HepG2 (cell line): Measurements from ENCODE around the gene APRT. TPM values are rescaled to one million over a fixed set of nuclear protein-coding genes. Genes with fewer than 3 reads are reported as not detected.
A peak's percentile ranks its signal among the peaks of the same experiment; 100 is the strongest.

Experiments used
- ARNTL ChIP-seq: sonication (generic); formaldehyde crosslinking; IDR thresholded peaks from 2 replicates; pipeline ENCODE4 v1.4.0; 2020; ENCODE audit warnings: mild to moderate bottlenecking, missing genetic modification reagents
- CREBL2 ChIP-seq: sonication (generic); formaldehyde crosslinking; IDR thresholded peaks from 2 replicates; pipeline ENCODE4 v1.8.1; 2023; ENCODE audit warnings: missing genetic modification reagents, mild to moderate bottlenecking, borderline replicate concordance
- FOSL2 ChIP-seq: sonication (generic); formaldehyde crosslinking; IDR thresholded peaks from 2 replicates; pipeline ENCODE4 v1.4.0; 2020; ENCODE audit warnings: missing genetic modification reagents
- GATA4 ChIP-seq: sonication (generic); IDR thresholded peaks from 2 replicates; pipeline ENCODE4 v1.6.1; 2016; ENCODE audit warnings: antibody characterized with exemption, low read depth, borderline replicate concordance
- GPN1 ChIP-seq: sonication (generic); formaldehyde crosslinking; IDR thresholded peaks from 2 replicates; pipeline ENCODE4 v1.5.1; 2020; ENCODE audit warnings: missing genetic modification reagents, borderline replicate concordance
- HDAC2 ChIP-seq: sonication (generic); formaldehyde crosslinking; IDR thresholded peaks from 2 replicates; pipeline ENCODE4 v1.4.0; 2020; ENCODE audit warnings: missing genetic modification reagents
- MLX ChIP-seq: IDR thresholded peaks from 2 replicates; pipeline ENCODE4 v1.6.1; 2016
- MYPOP ChIP-seq: sonication (generic); formaldehyde crosslinking; IDR thresholded peaks from 2 replicates; pipeline ENCODE4 v1.8.1; 2023; ENCODE audit warnings: mild to moderate bottlenecking, moderate library complexity, missing genetic modification reagents
- PHF21A ChIP-seq: sonication (generic); formaldehyde crosslinking; IDR thresholded peaks from 2 replicates; pipeline ENCODE4 v1.5.0; 2020; ENCODE audit warnings: mild to moderate bottlenecking, missing genetic modification reagents
- PLSCR1 ChIP-seq: sonication (generic); formaldehyde crosslinking; IDR thresholded peaks from 2 replicates; pipeline ENCODE4 v1.5.0; 2020; ENCODE audit warnings: missing genetic modification reagents, mild to moderate bottlenecking, borderline replicate concordance
- SNAPC2 ChIP-seq: sonication (generic); formaldehyde crosslinking; IDR thresholded peaks from 2 replicates; pipeline ENCODE4 v1.8.1; 2022; ENCODE audit warnings: mild to moderate bottlenecking, missing genetic modification reagents
- TRIM22 ChIP-seq: fragments of 450-650 bp; IDR thresholded peaks from 2 replicates; pipeline ENCODE4 v1.6.1; 2017
- ZBTB38 ChIP-seq: sonication (generic); formaldehyde crosslinking; IDR thresholded peaks from 2 replicates; pipeline ENCODE4 v1.5.1; 2020; ENCODE audit warnings: mild to moderate bottlenecking, missing genetic modification reagents
- ZBTB43 ChIP-seq: sonication (generic); formaldehyde crosslinking; conservative IDR thresholded peaks from 2 replicates; pipeline ENCODE4 v1.4.0; 2020; ENCODE audit warnings: missing genetic modification reagents
- ZNF235 ChIP-seq: sonication (generic); formaldehyde crosslinking; IDR thresholded peaks from 2 replicates; pipeline ENCODE4 v1.8.1; 2023; ENCODE audit warnings: mild to moderate bottlenecking, missing genetic modification reagents, borderline replicate concordance
- ZNF33B ChIP-seq: sonication (generic); formaldehyde crosslinking; IDR thresholded peaks from 2 replicates; pipeline ENCODE4 v1.5.1; 2020; ENCODE audit warnings: mild to moderate bottlenecking, missing genetic modification reagents
- ZNF512 ChIP-seq: sonication (generic); formaldehyde crosslinking; IDR thresholded peaks from 2 replicates; pipeline ENCODE4 v1.4.0; 2020; ENCODE audit warnings: mild to moderate bottlenecking, missing genetic modification reagents
- ZNF740 ChIP-seq: sonication (generic); formaldehyde crosslinking; IDR thresholded peaks from 2 replicates; pipeline ENCODE4 v1.4.0; 2020; ENCODE audit warnings: missing genetic modification reagents
- ZNF839 ChIP-seq: sonication (generic); formaldehyde crosslinking; IDR thresholded peaks from 2 replicates; pipeline ENCODE4 v1.4.0; 2020; ENCODE audit warnings: missing genetic modification reagents, mild to moderate bottlenecking, borderline replicate concordance
- polyA plus RNA-seq, 8 experiments: library from polyadenylated mRNA; depleted of rRNA in 3 of 8; stranded (reverse) in 7 of 8; unstranded in 1 of 8; fragments of >200 nt; fragmentation: Illumina TruSeq in 4 of 8; extraction: Trizol in 4 of 8; gene quantifications; 2 replicates each; pipeline versions ENCODE4 v1.2.1 to v1.2.3, GENCODE V29; 2011 to 2016; ENCODE audit warnings: low read depth in 4 of 8, missing spikeins in 1 of 8, mixed read lengths in 1 of 8; ENCODE audit not compliant: insufficient read depth in 1 of 8
- total RNA-seq, 5 experiments: library from RNA; depleted of rRNA; stranded (reverse); fragments of >200 nt; fragmentation: Illumina TruSeq; extraction: Trizol; gene quantifications; 2 replicates each; pipeline ENCODE4 v1.2.3, GENCODE V29; 2016; ENCODE audit warnings: low read depth in 1 of 5

APRT gene
- total and polyA plus RNA-seq, 2 of the 13 experiments (the other 11 are each of a cell fraction or from before 2014, with no cell fraction given) = 155 to 242 TPM

- peak; percentile 79; the same call in 1 of the 2 replicates for TF ChIP-seq ZNF235
- TF ChIP-seq ARNTL = peak; percentile 99
- TF ChIP-seq ZNF512 = no peak
- TF ChIP-seq HDAC2 (CRISPR knock-in tag) = peak; percentile 56; the same call in 1 of the 2 replicates
- TF ChIP-seq ZNF839 = peak; percentile 78; the same call in 1 of the 2 replicates
- no peak; the same call in 1 of the 2 replicates for TF ChIP-seq PHF21A (CRISPR knock-in tag)
- TF ChIP-seq MLX = peak; percentile 74; the same call in 1 of the 2 replicates
- TF ChIP-seq ZNF33B (CRISPR knock-in tag) = peak; percentile 64
- TF ChIP-seq TRIM22 = no peak
- TF ChIP-seq ZBTB38 (CRISPR knock-in tag) = peak; percentile 83
- TF ChIP-seq SNAPC2 (CRISPR knock-in tag) = no peak
- peak; percentile 65; the same call in 1 of the 2 replicates for TF ChIP-seq GATA4
- peak; percentile 48 for TF ChIP-seq CREBL2
- 0 out of 2 replicates have a peak, but pooled peaks have one; percentile 55 for TF ChIP-seq ZBTB43
- TF ChIP-seq FOSL2 (CRISPR knock-in tag) = peak; percentile 37; the same call in 1 of the 2 replicates
- TF ChIP-seq ZNF740 (CRISPR knock-in tag) = 0 out of 2 replicates have a peak, but pooled peaks have one; percentile 27
- TF ChIP-seq GPN1 (CRISPR knock-in tag) = no peak
- no peak; the same call in 1 of the 2 replicates for TF ChIP-seq PLSCR1 (CRISPR knock-in tag)
- no peak for TF ChIP-seq MYPOP
Observed at GRCh38 chr16:88856828-88857727, 45.4 kb upstream of the APRT start, which contains the start of the genes GALNS and TRAPPC2L (continued).
